ENCODE measurements around the gene OLIG2. TPM values are rescaled to one million over a fixed set of nuclear protein-coding genes. Genes with fewer than 3 reads are reported as not detected.

Gene OLIG2
- total RNA-seq, 1 donor from 2014 or later = 0.33 TPM

- no peak overlapping the region for H3K27ac Mint-ChIP-seq (ENCODE audit: unreplicated experiment)
- H3K4me1 Mint-ChIP-seq (ENCODE audit: unreplicated experiment) = no peaks in the 10 kb centered on the region
- peaks cover 11% of the 10 kb centered on the region for H3K27me3 Mint-ChIP-seq (ENCODE audit: unreplicated experiment)
- no peak overlapping the region for H3K4me3 Mint-ChIP-seq (ENCODE audit: unreplicated experiment)
- TF ChIP-seq CTCF (IDR thresholded peaks at IDR 0.05; ENCODE audit: unreplicated experiment) = no peak
- no peaks in the 10 kb centered on the region for H3K36me3 Mint-ChIP-seq (ENCODE audit: low read depth, unreplicated experiment)
- DNase-seq (ENCODE audit: low spot score) = no peak
- H3K9me3 Mint-ChIP-seq (ENCODE audit: unreplicated experiment) = no peaks in the 10 kb centered on the region
Observed at GRCh38 chr21:33055991-33056390, 30.3 kb downstream of the OLIG2 start.

- no peaks in the 10 kb centered on the region for H3K9me3 Mint-ChIP-seq (ENCODE audit: unreplicated experiment)
Observed at GRCh38 chr21:33057385-33057940, 31.7 kb downstream of the OLIG2 start.

GRCh38 chr21:33058527-33058926 is 32.8 kb downstream of the OLIG2 start:
- no peak for TF ChIP-seq CTCF (IDR thresholded peaks at IDR 0.05; ENCODE audit: unreplicated experiment)
- no peaks in the 10 kb centered on the region for H3K36me3 Mint-ChIP-seq (ENCODE audit: low read depth, unreplicated experiment)
- H3K4me1 Mint-ChIP-seq (ENCODE audit: unreplicated experiment) = no peaks in the 10 kb centered on the region
- H3K4me3 Mint-ChIP-seq (ENCODE audit: unreplicated experiment) = no peak overlapping the region
- H3K27ac Mint-ChIP-seq (ENCODE audit: unreplicated experiment) = no peak overlapping the region
- H3K27me3 Mint-ChIP-seq (ENCODE audit: unreplicated experiment) = peaks cover 11% of the 10 kb centered on the region
- DNase-seq (ENCODE audit: low spot score) = no peak
- H3K9me3 Mint-ChIP-seq (ENCODE audit: unreplicated experiment) = no peaks in the 10 kb centered on the region

More at GRCh38 chr21:33057385-33057940, 31.7 kb downstream of the OLIG2 start:
- H3K36me3 Mint-ChIP-seq (ENCODE audit: low read depth, unreplicated experiment) = no peaks in the 10 kb centered on the region
- no peak for DNase-seq (ENCODE audit: low spot score)
- H3K27ac Mint-ChIP-seq (ENCODE audit: unreplicated experiment) = no peak overlapping the region
- H3K4me3 Mint-ChIP-seq (ENCODE audit: unreplicated experiment) = no peak overlapping the region
- no peak for TF ChIP-seq CTCF (IDR thresholded peaks at IDR 0.05; ENCODE audit: unreplicated experiment)
- H3K4me1 Mint-ChIP-seq (ENCODE audit: unreplicated experiment) = no peaks in the 10 kb centered on the region
- peaks cover 11% of the 10 kb centered on the region for H3K27me3 Mint-ChIP-seq (ENCODE audit: unreplicated experiment)

GRCh38 chr21:33058957-33059356 is 33.2 kb downstream of the OLIG2 start:
- peaks cover 11% of the 10 kb centered on the region for H3K27me3 Mint-ChIP-seq (ENCODE audit: unreplicated experiment)

More at GRCh38 chr21:33058957-33059356, 33.2 kb downstream of the OLIG2 start:
- H3K4me3 Mint-ChIP-seq (ENCODE audit: unreplicated experiment) = no peak overlapping the region
- no peaks in the 10 kb centered on the region for H3K36me3 Mint-ChIP-seq (ENCODE audit: low read depth, unreplicated experiment)
- H3K4me1 Mint-ChIP-seq (ENCODE audit: unreplicated experiment) = peaks cover 3% of the 10 kb centered on the region
- H3K9me3 Mint-ChIP-seq (ENCODE audit: unreplicated experiment) = no peaks in the 10 kb centered on the region
- TF ChIP-seq CTCF (IDR thresholded peaks at IDR 0.05; ENCODE audit: unreplicated experiment) = no peak
- H3K27ac Mint-ChIP-seq (ENCODE audit: unreplicated experiment) = no peak overlapping the region
- DNase-seq (ENCODE audit: low spot score) = no peak

Measured in endothelial cell (in vitro differentiated cells).